NB4 (cell line): ENCODE data around the gene TCF4.

Experiments
- POLR2A ChIP-seq: IDR thresholded peaks from 2 replicates; pipeline ENCODE4 v1.6.1; 2011; ENCODE audit warnings: mild to moderate bottlenecking; ENCODE audit not compliant: insufficient read length; ENCODE audit errors: extremely low read depth
- TF ChIP-seq, protein P1 (sequence below): IDR thresholded peaks from one replicate; pipeline ENCODE4 v1.5.1; 2012; ENCODE audit warnings: low read depth, low read length
- TF ChIP-seq, protein P2 (sequence below): IDR thresholded peaks from 2 replicates; pipeline ENCODE4 v1.6.1; 2011; ENCODE audit warnings: low read depth, low read length

GRCh38 chr18:55515941-55516710 is 71.9 kb downstream of the TCF4 start:
- TF ChIP-seq, protein P1, sequence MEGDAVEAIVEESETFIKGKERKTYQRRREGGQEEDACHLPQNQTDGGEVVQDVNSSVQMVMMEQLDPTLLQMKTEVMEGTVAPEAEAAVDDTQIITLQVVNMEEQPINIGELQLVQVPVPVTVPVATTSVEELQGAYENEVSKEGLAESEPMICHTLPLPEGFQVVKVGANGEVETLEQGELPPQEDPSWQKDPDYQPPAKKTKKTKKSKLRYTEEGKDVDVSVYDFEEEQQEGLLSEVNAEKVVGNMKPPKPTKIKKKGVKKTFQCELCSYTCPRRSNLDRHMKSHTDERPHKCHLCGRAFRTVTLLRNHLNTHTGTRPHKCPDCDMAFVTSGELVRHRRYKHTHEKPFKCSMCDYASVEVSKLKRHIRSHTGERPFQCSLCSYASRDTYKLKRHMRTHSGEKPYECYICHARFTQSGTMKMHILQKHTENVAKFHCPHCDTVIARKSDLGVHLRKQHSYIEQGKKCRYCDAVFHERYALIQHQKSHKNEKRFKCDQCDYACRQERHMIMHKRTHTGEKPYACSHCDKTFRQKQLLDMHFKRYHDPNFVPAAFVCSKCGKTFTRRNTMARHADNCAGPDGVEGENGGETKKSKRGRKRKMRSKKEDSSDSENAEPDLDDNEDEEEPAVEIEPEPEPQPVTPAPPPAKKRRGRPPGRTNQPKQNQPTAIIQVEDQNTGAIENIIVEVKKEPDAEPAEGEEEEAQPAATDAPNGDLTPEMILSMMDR = no peak
- no peak for TF ChIP-seq POLR2A
- TF ChIP-seq, protein P2, sequence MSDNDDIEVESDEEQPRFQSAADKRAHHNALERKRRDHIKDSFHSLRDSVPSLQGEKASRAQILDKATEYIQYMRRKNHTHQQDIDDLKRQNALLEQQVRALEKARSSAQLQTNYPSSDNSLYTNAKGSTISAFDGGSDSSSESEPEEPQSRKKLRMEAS = no peak
